Glutamatergic neuron (in vitro differentiated cells): Measurements from ENCODE around the gene NCOA7. TPM values are rescaled to one million over a fixed set of nuclear protein-coding genes. Genes with fewer than 3 reads are reported as not detected.

ENCODE experiments used
- DNase-seq: peaks from one replicate; pipeline ENCODE4 v3.0.0; 2022
- H3K27ac Mint-ChIP-seq: one replicate; pipeline ENCODE4 v1.8.0; 2020; ENCODE audit warnings: mild to moderate bottlenecking, mixed read lengths, inconsistent platforms; ENCODE audit not compliant: unreplicated experiment
- H3K27me3 Mint-ChIP-seq: one replicate; pipeline ENCODE4 v1.8.0; 2020; ENCODE audit warnings: mild to moderate bottlenecking, moderate library complexity, mixed read lengths, inconsistent platforms; ENCODE audit not compliant: unreplicated experiment
- H3K36me3 Mint-ChIP-seq: one replicate; pipeline ENCODE4 v1.8.0; 2020; ENCODE audit warnings: mild to moderate bottlenecking, mixed read lengths, inconsistent platforms; ENCODE audit not compliant: unreplicated experiment
- H3K4me1 Mint-ChIP-seq: one replicate; pipeline ENCODE4 v1.8.0; 2020; ENCODE audit warnings: mild to moderate bottlenecking, low read depth, mixed read lengths, inconsistent platforms; ENCODE audit not compliant: unreplicated experiment
- H3K4me3 Mint-ChIP-seq: one replicate; pipeline ENCODE4 v1.8.0; 2020; ENCODE audit warnings: mild to moderate bottlenecking, mixed read lengths, inconsistent platforms; ENCODE audit not compliant: unreplicated experiment
- H3K9me3 Mint-ChIP-seq: one replicate; pipeline ENCODE4 v1.8.0; 2020; ENCODE audit warnings: mild to moderate bottlenecking, moderate library complexity, mixed read lengths, inconsistent platforms; ENCODE audit not compliant: unreplicated experiment
- total RNA-seq: library from RNA; stranded (reverse); fragmentation: NEBNext Ultra II Directional; extraction: Animal tissue kit (Norgen Biotek cat#: 25700); gene quantifications from one replicate; pipeline ENCODE4 v1.2.1, GENCODE V29; 2021; ENCODE audit not compliant: unreplicated experiment
- TF ChIP-seq, protein P1 (sequence below): fragments of 200-600 bp; sonication (generic); IDR thresholded peaks from one replicate; pipeline ENCODE4 v1.5.0; 2021; ENCODE audit not compliant: partially characterized antibody, unreplicated experiment

Gene NCOA7
- total RNA-seq, 1 donor from 2014 or later = 23.5 TPM

DNA sequence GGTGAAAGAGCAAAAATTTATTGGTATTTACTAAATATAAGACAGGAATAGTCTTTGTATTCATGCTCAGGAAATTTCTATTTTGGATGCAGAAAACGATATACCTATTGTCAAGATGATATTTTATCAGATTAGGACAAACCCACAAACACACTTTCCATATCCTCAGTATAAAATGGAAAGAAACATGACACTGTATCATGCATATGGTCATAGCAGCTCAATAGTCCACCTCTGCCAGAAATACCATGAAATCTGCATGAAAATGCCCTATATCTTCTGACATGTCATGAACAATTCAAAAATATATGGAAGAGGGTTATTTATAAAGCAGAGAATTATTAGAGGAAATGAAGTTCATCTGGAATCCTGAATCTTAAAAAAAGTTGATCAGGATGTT lies 154.1 kb downstream of the NCOA7 start:
- Mint-ChIP-seq H3K4me1 (no peaks in the 10 kb centered on the region), H3K9me3 (no peaks in the 10 kb centered on the region), H3K27ac (no peak overlapping the region), H3K27me3 (no peaks in the 10 kb centered on the region), H3K4me3 (no peak overlapping the region), H3K36me3 (no peaks in the 10 kb centered on the region)
- no peak for DNase-seq
- TF ChIP-seq, protein P1, sequence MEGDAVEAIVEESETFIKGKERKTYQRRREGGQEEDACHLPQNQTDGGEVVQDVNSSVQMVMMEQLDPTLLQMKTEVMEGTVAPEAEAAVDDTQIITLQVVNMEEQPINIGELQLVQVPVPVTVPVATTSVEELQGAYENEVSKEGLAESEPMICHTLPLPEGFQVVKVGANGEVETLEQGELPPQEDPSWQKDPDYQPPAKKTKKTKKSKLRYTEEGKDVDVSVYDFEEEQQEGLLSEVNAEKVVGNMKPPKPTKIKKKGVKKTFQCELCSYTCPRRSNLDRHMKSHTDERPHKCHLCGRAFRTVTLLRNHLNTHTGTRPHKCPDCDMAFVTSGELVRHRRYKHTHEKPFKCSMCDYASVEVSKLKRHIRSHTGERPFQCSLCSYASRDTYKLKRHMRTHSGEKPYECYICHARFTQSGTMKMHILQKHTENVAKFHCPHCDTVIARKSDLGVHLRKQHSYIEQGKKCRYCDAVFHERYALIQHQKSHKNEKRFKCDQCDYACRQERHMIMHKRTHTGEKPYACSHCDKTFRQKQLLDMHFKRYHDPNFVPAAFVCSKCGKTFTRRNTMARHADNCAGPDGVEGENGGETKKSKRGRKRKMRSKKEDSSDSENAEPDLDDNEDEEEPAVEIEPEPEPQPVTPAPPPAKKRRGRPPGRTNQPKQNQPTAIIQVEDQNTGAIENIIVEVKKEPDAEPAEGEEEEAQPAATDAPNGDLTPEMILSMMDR = no peak

DNA sequence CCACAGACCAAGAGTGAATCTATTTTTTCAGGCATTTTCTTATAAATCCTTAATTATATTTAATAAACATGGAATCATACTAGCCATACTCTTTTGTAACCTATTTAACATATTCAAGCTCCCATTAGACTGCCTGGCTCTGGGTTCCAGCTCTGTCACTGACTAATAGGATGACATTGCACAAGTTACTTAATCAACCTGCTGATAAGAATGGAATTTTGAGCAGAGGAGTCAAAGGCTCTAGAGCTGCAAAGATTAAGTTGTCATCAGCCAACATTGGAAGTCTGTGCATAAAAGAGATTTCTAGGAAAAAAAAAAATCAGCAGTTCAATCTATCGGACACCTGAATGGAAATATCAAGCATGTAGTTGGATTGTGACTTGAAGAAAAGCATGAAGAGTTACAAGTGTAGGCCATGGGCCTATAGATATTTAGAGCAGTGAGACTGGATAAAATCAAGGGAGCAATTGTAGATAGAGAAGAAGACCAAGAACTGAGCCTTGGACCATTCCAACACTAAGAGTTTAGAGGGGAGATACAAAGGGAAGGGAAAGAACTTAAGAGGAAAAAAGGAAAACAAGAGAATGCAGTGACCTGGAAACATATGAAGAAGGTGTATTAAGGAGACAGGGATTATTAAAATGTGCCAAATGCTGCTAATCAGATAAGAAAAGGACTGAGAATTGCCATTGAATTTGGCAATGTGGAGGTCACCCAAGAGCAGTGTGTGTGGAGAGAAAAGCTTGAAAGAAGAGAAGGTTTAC lies 154.8 kb downstream of the NCOA7 start:
- no peaks in the 10 kb centered on the region for H3K9me3 Mint-ChIP-seq
- H3K4me1 Mint-ChIP-seq = no peaks in the 10 kb centered on the region
- no peaks in the 10 kb centered on the region for H3K27me3 Mint-ChIP-seq
- H3K4me3 Mint-ChIP-seq = no peak overlapping the region
- DNase-seq = no peak
- no peak overlapping the region for H3K27ac Mint-ChIP-seq
- TF ChIP-seq, protein P1 = no peak
- no peaks in the 10 kb centered on the region for H3K36me3 Mint-ChIP-seq

DNA sequence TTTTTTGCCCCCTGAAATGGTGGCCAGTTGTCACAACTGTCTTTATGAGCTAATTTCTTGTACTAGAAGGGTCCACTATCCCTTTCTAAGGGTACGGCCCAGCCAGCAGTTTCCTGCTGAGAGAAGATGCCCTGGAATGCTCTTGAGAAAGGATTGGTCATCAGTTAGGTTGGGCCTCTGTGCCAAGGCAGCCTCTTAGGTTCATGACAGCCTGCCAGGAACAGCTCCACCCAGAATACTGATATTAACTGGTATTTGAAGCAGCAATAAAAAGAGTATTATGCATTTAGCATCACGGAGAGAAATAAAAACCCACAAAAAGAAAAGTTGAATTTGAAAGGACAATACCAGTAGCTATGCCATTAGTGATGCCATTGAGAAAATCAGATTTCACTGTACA lies 156.9 kb downstream of the NCOA7 start:
- peaks cover 7% of the 10 kb centered on the region for H3K36me3 Mint-ChIP-seq
- no peaks in the 10 kb centered on the region for H3K4me1 Mint-ChIP-seq
- DNase-seq = no peak
- H3K9me3 Mint-ChIP-seq = peaks cover 2% of the 10 kb centered on the region
- peaks cover 3% of the 10 kb centered on the region for H3K27me3 Mint-ChIP-seq
- H3K27ac Mint-ChIP-seq = no peak overlapping the region
- TF ChIP-seq, protein P1 = no peak
- no peak overlapping the region for H3K4me3 Mint-ChIP-seq

- TF ChIP-seq, protein P1 = no peak
- peaks cover 3% of the 10 kb centered on the region for H3K27me3 Mint-ChIP-seq
- H3K4me1 Mint-ChIP-seq = no peaks in the 10 kb centered on the region
- no peak for DNase-seq
- H3K9me3 Mint-ChIP-seq = peaks cover 2% of the 10 kb centered on the region
- peaks cover 7% of the 10 kb centered on the region for H3K36me3 Mint-ChIP-seq
- no peak overlapping the region for H3K27ac Mint-ChIP-seq
- no peak overlapping the region for H3K4me3 Mint-ChIP-seq
These were observed 157.7 kb downstream of the NCOA7 start for GRCh38 chr6:125948455-125948854.

DNA sequence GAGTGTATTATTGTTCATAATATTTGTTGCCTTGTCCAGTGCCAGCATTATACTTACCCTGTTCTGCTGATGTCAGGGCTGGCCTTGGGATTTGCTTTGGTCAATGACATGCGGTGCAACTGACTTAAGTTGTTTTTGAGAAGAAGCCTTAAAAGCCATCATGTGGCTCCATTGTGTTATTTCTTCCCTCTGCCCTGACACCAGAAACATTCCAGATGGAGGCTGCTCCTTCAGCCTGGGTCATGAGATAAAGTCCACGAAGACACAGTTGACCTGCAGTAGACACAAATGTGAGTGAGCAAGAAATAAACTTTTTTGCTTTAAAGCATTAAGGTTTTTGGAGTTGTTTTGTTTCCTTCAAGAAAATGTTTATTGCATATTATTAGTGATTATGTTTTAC lies 158.3 kb downstream of the NCOA7 start:
- TF ChIP-seq, protein P1 = no peak
- no peak overlapping the region for H3K27ac Mint-ChIP-seq
- H3K9me3 Mint-ChIP-seq = peaks cover 2% of the 10 kb centered on the region
- no peak overlapping the region for H3K4me3 Mint-ChIP-seq
- H3K36me3 Mint-ChIP-seq = peaks cover 7% of the 10 kb centered on the region
- DNase-seq = no peak
- peaks cover 3% of the 10 kb centered on the region for H3K27me3 Mint-ChIP-seq
- no peaks in the 10 kb centered on the region for H3K4me1 Mint-ChIP-seq
